ENCODE measurements around the gene CHN1.
A peak's percentile ranks its signal among the peaks of the same experiment; 100 is the strongest.

CHN1 gene

DNA sequence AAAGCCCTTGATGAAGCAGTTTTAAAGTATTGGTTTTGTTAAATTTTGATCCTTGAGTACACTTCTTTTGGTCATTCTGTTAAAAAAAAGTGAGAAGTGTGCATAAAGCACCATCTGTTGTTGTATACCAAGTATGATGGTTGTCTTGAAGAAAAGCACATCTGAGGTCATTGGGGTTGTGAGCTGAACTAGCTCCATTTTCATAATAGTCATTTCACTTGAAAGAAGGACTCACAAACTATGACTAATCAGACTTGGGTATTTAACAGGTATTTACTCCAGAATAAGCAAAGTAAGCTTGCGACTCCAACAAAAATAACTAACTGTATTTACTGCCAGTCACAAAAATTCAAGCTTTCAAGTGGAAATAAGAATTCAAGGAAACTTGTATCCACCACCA, 35.1 kb downstream of the CHN1 start:
- no peak for DNase-seq

DNA sequence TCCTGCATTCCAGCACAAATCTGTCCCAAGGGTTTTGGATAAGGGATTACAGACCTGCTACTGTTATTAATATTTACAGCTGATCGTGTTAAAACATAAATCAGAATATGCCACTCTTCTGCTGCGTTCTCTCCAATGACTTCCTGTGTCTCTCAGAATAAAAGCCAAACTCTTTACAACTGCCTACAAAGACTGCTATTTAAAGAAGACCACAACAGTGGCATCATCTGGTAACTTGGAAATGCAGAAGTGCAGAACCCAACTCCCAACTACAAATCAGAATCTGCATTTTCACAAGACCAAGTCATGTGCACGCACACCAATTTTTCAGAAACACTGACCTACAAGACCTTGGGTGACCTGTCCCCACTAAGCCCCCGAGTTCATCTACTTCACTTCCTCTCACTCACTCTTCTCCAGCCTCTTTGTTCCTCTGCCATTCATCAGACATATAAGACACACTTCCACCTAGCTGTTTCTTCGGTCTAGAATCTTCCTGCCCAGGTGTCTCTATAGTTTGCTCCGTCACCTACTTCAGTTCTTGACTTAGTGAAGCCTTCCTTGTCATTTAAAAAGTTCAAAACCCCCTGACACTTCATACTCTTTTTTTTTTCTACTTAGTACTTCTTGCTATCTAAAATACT, 36.0 kb downstream of the CHN1 start:
- no peak for DNase-seq

DNA sequence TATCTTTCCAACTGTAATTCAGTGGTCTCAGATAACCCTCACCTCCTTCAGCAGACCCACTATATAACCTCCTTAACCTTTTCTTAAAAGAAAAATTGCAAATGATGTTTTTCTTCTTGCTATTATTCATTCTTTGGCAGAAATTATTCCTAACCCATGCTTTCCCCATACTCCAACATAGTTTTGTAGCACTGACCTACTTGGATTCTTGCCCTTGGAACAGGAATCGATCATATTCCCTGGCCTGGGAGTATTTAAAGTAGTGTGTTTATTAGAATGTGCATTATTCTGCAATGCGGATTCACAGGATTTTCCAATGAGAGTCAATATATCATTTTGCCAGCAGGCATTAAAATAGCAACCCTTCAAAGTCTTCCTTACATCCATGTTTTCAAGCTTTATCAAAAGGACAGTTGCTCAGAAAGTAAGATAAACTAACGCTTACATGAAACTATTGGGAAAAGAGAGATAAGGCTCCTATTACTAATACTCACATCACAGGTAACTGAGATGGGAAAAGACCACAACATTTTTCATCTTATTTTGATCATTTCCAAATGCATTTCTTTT, 37.4 kb downstream of the CHN1 start:
- DNase-seq: no peak

DNA sequence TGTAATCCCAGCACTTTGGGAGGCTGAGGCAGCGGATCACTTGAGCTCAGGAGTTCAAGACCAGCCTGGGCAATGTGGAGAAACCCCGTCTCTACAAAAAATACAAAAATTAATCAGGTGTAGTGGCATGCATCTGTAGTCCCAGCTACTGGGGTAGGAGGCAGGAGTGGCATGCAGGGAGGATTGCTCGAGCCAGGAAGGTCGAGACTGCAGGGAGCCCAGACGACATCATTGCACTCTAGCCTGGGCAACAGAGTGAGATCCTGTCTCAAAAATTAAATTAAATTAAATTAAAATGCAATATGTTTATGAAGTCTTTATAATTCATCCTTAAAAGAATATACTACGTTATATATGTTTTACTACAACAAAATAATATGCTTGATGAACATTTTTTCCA, 38.1 kb downstream of the CHN1 start:
- DNase-seq: no peak

DNA sequence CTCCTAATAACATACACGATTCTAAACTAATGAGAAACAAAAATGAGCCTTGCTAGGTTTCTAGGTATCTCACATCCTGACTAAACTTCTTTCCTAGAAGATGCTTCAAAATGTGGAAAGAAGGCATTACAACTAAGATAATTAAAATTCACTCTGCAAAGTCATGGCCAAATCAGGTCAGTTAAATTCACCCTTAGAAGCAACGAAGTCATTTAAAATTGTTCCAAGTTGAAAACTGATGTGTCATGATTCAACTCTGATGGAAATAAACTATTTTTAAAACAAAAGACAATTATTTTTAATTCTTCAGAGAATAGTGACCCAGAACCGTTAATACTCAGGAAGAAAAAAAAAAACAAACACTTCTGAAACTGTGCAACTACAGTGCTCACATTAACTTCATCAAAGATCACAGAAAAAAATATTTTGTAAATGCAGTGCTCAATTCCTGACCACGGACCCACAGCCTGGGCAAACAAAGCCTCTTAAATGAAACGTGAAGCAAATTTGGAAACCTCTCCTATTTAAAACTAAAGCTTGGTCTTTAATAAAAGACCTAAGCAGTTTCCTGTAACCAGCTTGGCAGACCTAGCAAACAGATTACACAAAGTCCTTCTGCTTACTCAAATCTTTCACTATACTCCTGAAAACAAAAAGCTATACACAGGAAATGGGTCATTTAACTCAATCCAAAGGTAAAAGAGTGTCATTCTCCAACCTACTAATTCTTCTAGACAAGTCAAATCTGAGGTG, 39.0 kb downstream of the CHN1 start:
- DNase-seq: no peak

DNA sequence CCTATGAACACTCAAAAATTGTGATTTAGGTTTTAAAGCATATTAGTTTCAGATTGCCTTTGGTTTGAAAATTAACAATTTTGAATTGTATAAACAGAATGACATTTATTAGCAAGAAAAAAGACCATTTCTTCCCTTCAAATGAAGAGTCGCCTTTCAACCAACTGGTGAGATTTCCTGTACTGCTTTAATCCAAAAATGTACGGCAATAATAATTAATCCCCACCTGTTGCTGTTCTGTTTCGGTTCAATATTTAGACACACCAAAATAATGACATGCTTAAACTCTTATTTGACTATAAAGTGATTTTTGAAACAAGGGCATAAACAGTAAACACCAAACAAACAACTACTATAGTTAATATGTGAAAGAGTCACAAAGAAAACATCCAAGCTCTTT, 39.6 kb downstream of the CHN1 start:
- no peak for DNase-seq

DNA sequence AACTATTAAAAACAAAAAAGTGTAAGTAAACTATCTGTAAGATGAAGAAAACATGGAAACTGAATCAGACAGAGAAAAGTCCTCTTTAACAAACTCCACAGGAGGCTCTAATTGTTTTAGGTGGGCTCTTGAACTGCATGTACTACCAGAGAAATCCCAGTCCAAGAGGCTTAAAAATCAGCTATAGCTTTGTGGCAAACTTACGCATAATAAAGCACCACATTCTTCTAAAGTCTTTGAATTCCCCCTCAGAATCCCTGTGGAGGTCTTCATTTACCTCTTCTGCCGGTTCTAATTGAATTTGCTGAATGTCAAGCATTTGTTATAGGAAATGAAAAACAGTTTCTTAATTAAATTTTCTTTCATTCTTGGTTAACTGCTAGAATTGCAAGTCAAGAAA, 40.8 kb downstream of the CHN1 start:
- DNase-seq: no peak

DNA sequence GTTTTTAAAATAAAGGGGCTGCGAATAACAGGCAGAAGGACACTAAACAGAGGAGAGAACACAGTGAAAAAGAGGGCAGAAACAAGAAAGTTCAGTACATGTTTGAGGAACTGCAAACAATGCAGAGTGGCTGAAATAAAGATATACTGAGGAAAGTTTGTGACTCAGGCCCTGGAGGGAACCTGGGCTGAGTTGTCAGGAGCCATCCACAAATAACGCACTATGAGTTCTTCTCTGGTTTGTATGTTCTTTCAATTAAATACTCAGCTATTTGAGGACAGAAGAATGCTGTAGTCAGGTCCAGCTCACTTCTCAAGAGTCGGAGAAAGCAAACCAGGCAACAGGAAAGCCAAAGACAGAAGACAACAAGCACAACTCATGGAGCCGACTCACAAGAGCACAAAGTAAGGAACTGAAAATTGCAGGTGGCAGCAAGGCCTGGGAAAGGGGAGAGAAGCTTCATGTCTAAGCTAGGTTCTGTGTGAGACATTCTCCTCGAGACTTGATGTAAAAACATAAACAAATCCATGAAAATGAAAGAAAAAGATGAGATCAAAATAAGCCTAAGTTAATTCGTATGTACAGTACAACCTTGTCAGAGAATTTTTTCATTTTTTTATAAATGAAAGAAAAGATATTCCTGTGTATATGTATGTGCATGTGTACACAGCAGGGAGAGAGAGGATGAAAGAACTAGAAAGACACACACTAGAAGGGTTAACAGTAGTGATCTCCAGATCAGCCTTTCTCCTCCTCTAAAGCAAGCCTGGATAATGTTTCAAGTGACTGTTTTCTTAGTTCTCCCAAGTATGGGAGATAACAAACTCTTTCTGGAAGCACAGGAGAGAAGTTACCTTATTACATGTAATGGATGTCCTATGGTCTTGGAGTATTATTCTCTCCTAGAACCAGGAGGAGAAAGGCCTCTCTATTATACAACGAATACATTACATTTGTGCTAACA, 41.5 kb downstream of the CHN1 start:
- DNase-seq: no peak

DNA sequence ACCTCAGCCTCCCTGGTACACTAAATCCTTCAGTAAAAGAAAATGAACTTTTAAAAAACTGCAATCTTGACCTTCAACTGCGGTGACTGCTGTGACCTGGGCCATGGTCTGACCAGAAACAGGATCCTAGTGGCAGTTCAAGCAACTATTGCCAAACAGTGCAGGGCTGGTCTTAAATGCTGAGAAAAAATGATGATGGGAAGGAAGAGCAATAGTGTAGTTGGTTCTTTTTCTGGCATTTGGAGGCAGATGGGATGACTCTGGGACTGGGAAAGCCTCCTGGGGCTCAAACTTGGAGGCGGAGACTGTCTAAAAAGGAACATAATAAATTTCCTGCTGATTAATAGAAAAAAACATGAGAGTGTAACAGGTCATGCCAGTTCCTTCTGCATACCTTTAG, 45.4 kb downstream of the CHN1 start:
- no peak for DNase-seq

DNA sequence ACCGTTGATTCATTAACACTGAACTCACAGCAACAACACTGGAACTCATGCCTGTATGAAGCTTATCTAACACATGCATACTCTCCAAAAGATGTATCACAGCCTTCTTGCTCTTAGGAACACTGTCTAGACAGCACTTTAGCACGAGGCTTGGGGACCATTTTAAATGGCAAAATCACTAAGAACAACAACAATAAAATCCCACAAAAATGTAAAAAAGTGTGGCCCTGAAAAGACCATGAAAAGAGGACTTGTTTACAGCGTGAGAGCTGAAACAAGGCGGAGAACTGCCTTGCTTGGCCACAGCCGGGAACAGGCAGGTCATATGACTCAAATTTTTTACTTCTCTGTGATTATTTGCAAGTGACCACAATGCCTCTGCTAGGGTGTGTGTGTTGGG, 48.1 kb downstream of the CHN1 start:
- no peak for DNase-seq

DNA sequence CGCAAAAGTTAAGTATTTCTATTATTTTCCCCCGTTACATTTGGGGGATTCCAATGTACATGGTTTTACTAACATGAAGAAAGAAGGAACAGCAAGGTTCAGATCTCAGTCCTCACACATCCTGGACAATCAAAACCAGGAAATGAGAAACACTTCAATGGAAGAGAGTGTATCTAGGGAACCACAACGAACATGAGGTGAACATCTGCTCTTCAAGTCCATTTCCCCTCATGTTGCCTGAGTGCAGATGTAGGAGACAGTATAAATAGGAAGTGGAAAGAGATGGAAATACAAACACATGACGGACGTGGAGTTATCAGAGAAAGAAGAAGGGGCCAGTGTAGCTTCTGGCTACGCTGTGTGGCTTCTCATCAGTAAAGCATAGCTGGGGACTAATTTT, 52.6 kb downstream of the CHN1 start:
- no peak for DNase-seq

DNA sequence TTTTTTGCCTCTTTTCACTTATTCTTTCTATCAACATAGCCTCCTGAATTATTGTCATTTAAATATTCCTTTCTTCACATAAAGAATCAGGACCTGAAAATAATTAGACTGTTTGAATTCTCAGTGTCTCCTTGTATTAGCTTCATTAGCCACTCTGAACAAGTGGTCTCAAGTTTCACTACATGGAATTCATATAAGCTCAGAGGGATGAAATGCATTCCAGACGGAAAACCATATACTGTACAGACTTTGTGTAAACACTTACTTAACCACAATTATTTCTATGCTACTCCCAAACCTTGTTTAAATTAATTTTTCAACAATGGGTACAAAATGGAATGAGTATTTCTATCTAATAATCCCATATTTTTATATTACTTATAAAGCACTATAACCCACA, 53.4 kb downstream of the CHN1 start:
- DNase-seq: peak; percentile 90

DNA sequence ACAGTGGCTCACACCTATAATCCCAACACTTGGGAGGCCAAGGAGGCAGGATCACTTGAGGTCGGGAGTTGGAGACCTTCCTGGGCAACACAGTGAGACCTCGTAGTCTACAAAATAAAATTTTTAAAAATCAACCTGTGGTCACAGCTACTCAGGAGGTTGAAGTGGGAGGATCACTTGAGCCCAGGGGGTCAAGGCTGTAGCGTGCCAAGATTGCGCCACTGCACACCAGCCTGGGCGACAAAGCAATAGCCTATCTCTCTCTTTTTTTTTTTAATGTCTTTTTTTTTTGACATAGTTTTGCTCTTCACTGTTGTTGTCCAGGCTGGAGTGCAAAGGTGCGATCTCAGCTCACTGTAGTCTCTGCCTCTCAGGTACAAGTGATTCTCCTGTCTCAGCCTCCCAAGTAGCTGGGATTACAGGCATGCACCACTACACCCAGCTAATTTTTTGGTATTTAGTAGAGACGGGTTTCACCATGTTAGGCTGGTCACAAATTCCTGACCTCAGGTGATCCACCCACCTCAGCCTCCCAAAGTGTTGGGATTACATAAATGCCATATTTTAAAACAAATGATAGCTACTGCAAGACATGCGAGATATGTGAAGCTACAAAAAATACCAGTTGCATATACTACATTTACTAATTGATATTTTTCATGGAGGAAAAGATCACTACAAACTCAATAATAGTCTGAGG, 55.0 kb downstream of the CHN1 start:
- no peak for DNase-seq

DNA sequence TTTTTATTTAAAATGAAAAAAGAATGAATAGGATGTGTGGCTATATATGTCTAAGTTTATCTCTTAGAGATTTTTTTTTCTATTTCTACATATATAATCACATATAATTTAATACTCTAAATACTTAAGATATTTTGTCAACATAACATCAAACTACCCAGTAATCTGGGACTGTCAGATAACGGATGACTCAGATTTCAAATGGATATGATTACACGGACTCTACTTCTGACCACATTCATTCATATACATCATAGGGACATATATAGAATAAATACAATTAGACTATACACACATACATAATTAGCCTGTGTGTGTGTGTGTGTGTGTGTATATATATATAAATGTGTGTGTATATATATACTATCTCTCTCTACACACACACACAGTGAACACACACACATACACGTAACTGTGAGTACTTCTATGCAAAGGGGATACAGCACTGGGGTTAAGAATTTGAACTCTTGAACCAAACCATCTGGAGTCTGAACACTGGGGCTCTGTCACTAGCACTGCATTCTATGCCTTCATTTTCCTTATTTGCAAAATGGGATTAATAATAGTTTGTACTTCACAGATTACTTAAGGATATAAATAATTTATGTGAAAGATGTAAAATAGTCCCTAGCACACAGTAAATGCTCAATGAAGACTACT, 59.5 kb downstream of the CHN1 start:
- no peak for DNase-seq

DNA sequence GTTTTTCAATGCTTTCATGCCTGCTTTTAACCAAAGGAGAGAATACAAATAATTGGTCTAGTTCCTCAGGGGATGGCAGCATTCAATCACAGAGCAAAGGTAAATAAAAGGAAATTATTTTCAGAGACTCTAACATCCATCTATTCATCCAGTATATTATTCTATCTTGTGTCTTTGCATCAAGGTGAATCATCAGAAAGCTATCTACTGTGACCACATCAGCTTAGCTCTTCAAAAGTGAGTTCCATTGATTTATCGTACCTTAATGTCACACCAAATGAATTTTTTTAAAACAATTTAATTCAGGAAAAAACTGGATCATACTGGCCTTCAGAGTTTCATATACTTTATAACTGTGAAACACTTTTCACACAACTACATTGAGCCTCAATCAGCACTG, 66.1 kb downstream of the CHN1 start:
- no peak for DNase-seq

DNA sequence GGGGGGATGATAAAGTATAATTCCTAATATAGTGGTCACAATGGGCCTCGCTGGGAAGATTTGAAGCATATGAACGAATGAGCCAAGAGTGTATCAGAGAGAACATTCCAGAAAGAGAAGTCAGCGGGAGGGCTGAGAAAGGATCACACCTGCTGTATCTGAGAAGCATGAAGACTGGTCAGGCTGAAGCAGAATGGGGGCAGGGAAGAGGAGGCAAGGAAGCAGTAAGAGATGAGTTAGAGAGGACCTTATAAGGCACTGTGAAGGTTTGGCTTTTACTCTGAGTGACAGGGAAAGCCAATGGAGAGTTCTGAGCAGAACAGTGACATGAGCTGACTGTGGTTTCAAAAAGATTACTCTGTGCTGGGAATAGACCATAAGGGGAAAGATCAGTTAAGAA, 73.5 kb downstream of the CHN1 start:
- no peak for DNase-seq

DNA sequence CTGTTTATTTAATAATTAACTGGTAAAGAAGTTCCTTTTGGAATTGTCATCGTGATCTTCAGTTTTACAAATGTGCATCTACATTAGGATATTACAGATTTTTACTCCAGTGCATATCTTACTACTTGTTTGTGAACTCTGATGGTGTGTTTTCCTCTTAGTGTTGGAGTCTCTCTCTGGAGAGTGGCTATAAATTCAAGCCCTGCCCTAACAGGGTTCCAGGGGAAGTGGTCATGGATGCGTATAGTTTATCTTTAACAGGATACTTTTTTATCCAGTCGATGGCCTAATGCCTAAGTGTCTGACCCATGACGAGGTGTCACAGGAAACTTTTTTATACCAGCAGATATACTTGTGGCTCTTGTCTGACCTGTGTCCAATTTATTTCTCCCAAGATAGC, 75.4 kb downstream of the CHN1 start:
- DNase-seq: no peak

DNA sequence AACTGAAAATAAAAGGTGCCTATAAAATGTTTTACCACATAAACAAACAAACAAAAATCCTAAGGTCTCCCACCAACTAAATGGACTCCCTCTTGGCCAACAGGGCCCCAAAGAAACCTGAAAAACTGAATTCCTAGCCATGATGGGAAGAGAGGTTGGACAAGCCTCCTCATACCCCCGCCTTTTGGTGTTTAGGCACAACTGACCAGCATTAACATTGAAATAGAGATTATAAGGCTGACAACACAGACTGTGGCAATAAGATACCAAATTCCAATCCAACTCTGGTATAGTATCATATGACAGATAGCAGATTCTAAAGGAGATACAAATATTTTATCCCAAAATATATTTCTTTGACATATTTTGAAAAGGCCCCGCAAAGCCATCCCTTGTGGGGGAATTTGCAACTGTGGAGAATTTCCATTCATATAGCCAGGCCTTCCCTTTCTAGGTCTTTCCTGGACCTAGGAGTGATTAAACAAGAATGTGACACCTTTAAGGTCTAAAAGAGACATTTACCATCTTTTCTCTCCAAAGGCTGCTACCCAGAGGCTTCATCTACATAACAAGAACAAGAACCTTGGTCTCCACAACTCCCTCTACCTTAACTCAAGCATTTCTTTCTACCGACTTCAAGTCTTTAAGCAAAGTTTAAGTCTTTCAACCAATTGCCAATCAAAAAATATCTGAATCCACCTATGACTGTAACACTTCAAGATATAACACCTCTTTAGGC, 80.0 kb downstream of the CHN1 start:
- no peak for DNase-seq

DNA sequence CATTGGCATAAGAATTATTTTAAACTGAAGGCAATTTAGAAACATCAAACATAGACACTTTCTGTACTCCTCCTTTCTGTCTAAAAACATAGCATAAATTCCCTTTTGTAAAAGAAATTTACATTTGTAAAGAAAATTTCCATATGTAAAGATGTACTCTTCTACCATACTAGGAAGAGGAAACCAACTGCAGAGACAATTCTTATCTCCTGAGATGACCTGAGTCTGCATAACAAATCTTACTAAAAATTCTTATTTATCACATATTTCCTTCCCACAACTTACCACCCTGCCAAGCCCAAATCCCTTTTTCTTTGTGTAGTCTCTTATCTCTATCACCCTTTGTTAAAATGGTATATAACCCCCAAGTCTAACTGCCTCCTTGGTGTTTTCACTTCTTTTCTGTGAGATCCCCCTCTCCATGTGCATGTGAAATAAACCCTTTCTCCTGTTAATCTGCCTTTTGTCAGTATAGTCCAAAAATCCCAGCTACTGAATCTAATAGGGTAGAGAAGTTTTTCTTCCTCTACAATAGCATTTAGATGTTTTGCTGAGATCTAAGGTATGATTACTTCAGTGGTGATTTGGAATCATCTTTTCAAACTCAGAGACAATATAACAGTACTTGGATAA, 81.0 kb downstream of the CHN1 start:
- DNase-seq: no peak

DNA sequence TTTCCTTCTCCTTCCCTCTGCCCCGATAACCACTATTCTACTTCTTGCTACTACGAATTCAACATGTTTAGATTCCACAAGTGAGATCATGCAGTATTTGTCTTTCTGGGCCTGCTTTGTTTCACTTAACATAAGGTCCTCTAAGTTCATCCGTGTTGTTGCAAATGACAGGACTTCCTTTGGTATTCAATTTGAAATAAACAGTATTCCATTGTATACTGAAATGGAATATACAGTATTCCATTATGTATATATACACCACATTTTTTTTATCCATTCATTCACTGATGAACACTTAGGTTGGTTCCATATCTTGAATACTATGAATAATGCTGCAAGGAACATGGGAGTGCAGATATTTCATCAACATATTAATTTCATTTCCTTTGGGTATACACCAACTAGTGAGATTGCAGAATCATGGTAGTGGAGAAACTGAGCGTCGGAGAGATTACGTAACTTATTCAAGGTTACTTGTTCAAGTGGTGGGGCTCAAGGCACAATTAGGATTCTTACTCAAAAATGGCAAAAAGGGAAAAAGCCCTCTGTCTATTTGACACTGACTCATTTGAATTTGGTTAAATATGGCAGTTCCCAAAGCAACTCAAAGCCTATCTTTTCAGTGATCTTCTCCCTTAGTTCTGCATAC, 85.1 kb downstream of the CHN1 start:
- DNase-seq: no peak

Data from NCI-H1105 treated with DMSO at 0.1 percent for 48 hours (cell line).